ENCODE measurements around the gene RC3H1. TPM values are rescaled to one million over a fixed set of nuclear protein-coding genes. Genes with fewer than 3 reads are reported as not detected.

The RC3H1 gene
- total and polyA plus RNA-seq, 2 of the 13 experiments (the other 11 are each of a cell fraction or from before 2014, with no cell fraction given) = 11.2 to 19.6 TPM

- TF ChIP-seq HNF1B (CRISPR knock-in tag; IDR thresholded peaks at IDR 0.05) (no peak), JARID2 (CRISPR knock-in tag; IDR thresholded peaks at IDR 0.05; ENCODE audit: insufficient replicate concordance) (no peak), IKZF4 (CRISPR knock-in tag; IDR thresholded peaks at IDR 0.05; ENCODE audit: borderline replicate concordance, low read depth, not compliant biosample characterization) (no peak), MYC (CRISPR knock-in tag; IDR thresholded peaks at IDR 0.05; ENCODE audit: borderline replicate concordance) (no peak; the same call in 1 of the 2 replicates), ZNF230 (CRISPR knock-in tag; IDR thresholded peaks at IDR 0.05) (no peak), GRHL1 (CRISPR knock-in tag; conservative IDR thresholded peaks at IDR 0.05) (no peak), ZNF317 (CRISPR knock-in tag; IDR thresholded peaks at IDR 0.05) (no peak), GATAD1 (CRISPR knock-in tag; IDR thresholded peaks at IDR 0.05) (no peak), NCOA2 (CRISPR knock-in tag; IDR thresholded peaks at IDR 0.05) (no peak), REPIN1 (CRISPR knock-in tag; IDR thresholded peaks at IDR 0.05; ENCODE audit: borderline replicate concordance, low read depth) (peak; percentile 12; the same call in 1 of the 2 replicates), HES4 (CRISPR knock-in tag; IDR thresholded peaks at IDR 0.05; ENCODE audit: borderline replicate concordance) (no peak; the same call in 1 of the 2 replicates), NRL (CRISPR knock-in tag; IDR thresholded peaks at IDR 0.05; ENCODE audit: borderline replicate concordance) (peak; percentile 50; the same call in 1 of the 2 replicates), HNRNPH1 (optimal IDR thresholded peaks at IDR 0.05; ENCODE audit: low read depth, low read length) (no peak), PRDM4 (CRISPR knock-in tag; IDR thresholded peaks at IDR 0.05; ENCODE audit: borderline replicate concordance) (no peak), HNRNPUL1 (IDR thresholded peaks at IDR 0.05; ENCODE audit: low read depth, low read length) (no peak), PPARG (CRISPR knock-in tag; conservative IDR thresholded peaks at IDR 0.05) (no peak), POLR2A (IDR thresholded peaks at IDR 0.05; ENCODE audit: insufficient read depth in 1 of 2, low read depth in 2 of 2, low read length in 2 of 2) (peak; percentile 5 to 27; a peak in 1 of 4 replicates), MBNL3 (CRISPR knock-in tag; conservative IDR thresholded peaks at IDR 0.05) (no peak)
- TF ChIP-seq, protein P1, sequence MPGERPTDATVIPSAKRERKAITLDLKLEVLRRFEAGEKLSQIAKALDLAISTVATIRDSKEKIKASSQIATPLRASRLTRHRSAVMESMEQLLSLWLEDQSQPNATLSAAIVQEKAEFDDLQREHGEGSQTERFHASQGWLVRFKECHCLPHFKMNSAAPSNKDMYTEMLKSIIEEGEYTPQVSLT (CRISPR knock-in tag; IDR thresholded peaks at IDR 0.05; ENCODE audit: borderline replicate concordance, low read depth) = no peak; the same call in 1 of the 2 replicates
- TF ChIP-seq, protein P2, sequence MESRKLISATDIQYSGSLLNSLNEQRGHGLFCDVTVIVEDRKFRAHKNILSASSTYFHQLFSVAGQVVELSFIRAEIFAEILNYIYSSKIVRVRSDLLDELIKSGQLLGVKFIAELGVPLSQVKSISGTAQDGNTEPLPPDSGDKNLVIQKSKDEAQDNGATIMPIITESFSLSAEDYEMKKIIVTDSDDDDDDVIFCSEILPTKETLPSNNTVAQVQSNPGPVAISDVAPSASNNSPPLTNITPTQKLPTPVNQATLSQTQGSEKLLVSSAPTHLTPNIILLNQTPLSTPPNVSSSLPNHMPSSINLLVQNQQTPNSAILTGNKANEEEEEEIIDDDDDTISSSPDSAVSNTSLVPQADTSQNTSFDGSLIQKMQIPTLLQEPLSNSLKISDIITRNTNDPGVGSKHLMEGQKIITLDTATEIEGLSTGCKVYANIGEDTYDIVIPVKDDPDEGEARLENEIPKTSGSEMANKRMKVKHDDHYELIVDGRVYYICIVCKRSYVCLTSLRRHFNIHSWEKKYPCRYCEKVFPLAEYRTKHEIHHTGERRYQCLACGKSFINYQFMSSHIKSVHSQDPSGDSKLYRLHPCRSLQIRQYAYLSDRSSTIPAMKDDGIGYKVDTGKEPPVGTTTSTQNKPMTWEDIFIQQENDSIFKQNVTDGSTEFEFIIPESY (CRISPR knock-in tag; IDR thresholded peaks at IDR 0.05) = no peak
Measured at GRCh38 chr1:174021591-174022079, 522 bp downstream of the RC3H1 start (continued).

Measured in HepG2 (cell line).